HG02943 (cell line): ENCODE data around the gene HNRNPLL.
A peak's percentile ranks its signal among the peaks of the same experiment; 100 is the strongest.
"Not testable (repeated sequence)": the region's sequence is repeated elsewhere in the genome, so short reads cannot be mapped to it uniquely, and the experiment has no call there.

Source experiments
- ATAC-seq: cut with Tn5 transposase; IDR thresholded peaks from one replicate; pipeline ENCODE4 v1.9.1; 2021; ENCODE audit warnings: mild to moderate bottlenecking, low read depth, moderate library complexity; ENCODE audit not compliant: unreplicated experiment

The HNRNPLL gene

GRCh38 chr2:38620282-38620977 lies 17.7 kb upstream of the HNRNPLL start:
- ATAC-seq, result no peak

GRCh38 chr2:38619458-38620164 lies 16.9 kb upstream of the HNRNPLL start:
- ATAC-seq, result no peak

- ATAC-seq, result no peak
Measured at GRCh38 chr2:38617301-38617700, 14.6 kb upstream of the HNRNPLL start.

- ATAC-seq, result no peak
Measured at GRCh38 chr2:38615237-38615636, 12.5 kb upstream of the HNRNPLL start.

- no peak for ATAC-seq
Measured at GRCh38 chr2:38613849-38614213, 11.1 kb upstream of the HNRNPLL start.

GRCh38 chr2:38613126-38613848 lies 10.6 kb upstream of the HNRNPLL start:
- ATAC-seq, result no peak

DNA sequence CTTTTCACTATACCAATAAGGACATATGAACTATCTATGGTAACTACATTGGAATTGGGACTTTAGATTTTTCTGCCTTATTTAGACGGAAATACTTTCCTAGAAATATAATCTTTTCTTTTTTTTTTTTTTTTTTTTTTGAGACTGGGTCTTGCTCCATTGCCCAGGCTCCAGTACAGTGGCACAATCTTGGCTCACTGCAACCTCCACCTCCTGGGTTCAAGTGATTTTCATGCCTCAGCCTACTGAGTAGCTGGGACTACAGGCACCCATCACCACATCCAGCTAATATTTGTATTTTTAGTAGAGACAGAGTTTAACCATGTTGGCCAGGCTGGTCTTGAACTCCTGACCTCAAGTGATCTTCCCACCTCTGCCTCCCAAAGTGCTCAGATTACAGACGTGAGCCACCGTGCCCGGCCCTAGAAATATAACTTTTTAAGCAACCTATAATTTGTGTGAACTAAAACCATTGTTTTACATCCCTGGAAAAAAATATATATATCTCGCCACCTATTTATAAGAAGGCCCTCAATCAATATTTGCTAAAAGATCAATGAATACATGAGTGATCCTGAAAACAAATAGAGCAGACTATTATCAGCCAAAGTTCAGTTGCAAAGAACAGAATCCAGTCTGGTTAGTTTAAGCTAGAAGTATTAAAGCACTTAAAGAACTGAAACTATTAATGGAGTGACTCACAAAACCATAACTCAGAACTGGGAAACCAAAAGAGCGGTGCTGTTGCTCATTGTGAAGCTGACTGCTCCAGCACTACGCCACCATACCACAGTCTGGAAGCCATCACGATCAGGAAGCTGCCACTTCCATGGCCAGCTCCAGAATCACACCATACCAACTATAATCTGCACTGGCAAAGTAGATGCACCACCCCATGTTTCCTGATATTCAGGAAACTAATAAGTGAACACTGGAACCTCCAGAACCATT lies 8.4 kb upstream of the HNRNPLL start:
- peak; percentile 38 for ATAC-seq

DNA sequence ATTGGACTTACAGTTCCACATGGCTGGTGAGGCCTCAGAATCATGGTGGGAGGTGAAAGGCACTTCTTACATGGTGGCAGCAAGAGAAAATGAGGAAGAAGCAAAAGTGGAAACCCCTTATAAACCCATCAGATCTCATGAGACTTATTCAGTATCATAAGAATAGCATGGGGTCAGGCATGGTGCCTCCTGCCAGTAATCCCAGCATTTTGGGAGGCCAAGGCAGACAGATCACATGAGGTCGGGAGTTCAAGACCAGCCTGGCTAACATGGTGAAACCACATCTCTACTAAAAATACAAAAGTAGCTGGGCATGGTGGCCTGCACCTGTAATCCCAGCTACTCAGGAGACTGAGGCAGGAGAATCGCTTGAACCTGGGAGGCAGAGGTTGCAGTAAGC lies 6.5 kb upstream of the HNRNPLL start:
- not testable (repeated sequence) for ATAC-seq

DNA sequence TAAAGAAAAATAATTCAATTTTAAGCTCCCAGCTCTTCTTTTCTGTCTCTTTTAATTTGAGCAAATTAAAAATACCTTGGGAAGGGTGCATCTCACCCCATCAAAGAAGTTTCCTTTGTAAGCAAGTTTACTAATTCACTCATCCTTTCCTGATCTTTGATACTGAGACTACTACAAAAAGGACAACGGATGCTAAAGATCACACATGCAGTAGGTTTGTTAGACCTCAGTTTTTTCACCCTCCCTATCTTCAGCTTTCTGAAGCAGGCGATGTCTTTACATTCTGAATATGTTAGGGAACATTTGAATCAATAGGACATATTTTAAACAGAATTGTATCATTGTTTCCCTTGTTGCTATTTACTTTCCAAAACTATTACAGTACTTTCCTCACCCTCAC lies 6.0 kb upstream of the HNRNPLL start:
- ATAC-seq, result no peak

DNA sequence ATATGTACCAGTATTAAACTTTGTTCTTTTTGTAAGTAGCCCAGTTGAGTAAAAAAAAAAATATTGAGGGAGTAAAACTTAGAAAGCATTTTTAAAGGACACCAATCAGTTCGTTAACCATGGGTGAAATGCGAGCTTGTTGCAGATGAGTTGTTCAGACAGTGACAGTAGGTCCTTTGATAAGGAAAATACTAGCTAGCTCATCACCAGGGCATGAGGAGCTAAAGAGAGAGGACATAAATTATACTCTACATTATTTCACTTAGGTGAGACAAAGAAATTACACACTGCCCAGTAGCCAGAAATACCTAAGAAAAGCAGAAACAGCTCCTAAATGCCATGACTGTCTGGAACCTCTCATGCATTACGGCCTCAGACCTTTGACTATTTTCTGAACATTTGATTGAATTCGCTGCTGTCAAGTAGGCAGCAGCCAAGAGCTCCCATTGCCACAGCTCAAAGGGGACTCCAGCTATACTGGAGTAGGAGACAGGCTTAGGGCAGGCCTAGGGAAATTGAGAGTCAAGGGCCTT lies 2.6 kb upstream of the HNRNPLL start:
- no peak for ATAC-seq

DNA sequence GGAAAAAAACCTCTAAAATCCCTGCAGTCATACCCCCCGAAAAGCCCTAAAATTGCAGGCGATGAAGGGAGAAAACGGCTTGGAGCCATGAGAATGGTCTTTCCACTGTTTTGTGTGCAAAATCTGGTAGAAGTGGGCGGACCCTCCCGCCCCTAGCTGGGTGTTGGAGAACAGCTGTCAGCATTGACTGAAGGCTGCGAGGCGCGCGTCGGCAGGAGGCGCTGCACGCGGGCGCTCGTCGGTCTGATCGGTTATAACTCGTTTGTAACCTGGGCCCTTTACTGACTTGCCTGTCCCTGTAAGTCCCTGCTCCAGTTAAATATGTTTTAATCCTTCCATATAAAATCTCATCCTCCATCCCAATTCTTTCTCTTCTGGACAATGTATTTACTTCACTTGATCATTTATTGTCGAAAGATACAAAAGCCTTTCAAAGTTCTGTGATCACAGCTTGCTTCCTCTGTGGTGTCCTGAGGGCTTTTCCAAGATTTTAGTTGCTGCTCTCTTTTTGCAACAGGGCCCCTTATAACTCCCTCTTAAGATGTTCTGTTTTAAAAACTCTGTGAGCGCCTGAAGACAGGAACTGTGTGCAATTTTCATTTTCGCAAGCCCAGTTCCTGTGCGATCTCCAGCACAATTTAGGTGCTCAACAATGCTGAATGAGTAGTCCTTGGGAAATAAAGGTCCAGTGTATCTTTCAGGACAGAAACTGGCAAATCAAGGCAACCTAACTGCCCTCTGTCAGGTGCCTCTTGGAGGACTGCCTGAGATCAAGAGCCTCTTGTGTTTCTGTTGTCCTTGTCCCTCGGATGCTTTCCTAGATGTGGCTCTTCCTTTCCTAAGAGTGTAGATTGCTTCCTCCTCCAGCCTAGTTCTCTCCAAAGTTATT lies 918 bp upstream of the HNRNPLL start:
- ATAC-seq, result peak; percentile 36

GRCh38 chr2:38602136-38602731 lies 494 bp downstream of the HNRNPLL start:
- ATAC-seq, result peak; percentile 3

DNA sequence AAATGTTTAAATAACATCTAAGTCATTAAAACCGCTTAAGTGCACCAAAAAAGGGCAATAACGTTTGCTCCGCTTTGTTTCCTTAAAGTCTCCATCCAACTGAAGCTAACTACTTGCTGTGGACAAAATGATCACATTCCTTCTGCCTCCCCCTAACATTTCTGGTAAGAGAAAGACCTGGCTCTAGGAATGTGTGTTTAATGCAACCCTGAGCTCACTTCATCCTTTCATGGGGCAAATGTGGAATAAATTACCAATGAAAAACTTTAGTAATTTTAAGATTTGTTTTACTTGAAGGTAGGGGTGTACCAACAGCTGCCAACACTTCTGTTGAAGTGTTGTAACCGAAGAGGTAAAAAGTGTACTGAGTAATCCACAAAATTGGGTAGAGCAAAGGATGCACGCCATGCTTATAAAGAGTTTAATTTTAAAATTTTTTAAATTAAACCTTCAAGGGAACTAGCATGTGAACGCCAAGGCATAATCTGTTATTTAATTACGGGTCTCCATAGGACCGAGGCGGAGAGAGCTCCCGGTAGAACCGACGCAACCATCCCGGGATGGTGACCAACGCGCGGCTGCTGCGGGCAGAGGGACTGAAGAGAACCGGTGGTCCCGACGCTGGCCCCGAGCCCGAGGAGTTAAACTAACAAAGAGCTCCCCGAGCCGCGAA lies 1.1 kb downstream of the HNRNPLL start:
- ATAC-seq, result no peak

GRCh38 chr2:38600921-38601455 lies 1.7 kb downstream of the HNRNPLL start:
- no peak for ATAC-seq

DNA sequence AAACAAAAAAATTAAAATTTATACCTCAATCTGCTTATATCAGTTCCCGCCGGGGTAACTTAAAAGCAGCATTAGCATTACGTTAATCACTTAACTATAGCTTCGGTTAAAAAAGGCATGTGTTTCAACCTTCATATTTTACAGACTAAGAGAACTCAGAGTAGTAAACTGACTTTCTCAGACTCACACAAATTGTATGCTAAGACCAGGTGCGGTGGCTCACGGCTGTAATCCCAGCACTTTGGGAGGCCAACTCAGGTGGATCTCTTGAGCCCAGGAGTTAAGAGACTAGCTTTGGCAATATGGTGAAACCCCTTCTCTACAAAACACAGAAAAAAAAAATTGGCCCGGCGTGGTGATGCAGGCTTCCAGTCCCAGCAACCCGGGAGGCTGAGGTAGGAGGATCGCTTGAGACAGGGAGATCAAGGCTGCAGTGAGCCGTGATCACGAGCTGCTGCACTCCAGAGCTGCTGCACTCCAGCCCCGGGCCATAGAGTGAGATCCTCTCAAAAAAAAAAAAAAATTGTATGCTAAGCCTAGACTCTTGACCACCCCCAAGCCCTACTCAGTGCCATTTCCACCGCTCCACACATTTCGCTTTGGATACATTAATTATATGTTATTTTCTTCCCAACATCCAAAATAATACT lies 2.4 kb downstream of the HNRNPLL start:
- ATAC-seq, result no peak

DNA sequence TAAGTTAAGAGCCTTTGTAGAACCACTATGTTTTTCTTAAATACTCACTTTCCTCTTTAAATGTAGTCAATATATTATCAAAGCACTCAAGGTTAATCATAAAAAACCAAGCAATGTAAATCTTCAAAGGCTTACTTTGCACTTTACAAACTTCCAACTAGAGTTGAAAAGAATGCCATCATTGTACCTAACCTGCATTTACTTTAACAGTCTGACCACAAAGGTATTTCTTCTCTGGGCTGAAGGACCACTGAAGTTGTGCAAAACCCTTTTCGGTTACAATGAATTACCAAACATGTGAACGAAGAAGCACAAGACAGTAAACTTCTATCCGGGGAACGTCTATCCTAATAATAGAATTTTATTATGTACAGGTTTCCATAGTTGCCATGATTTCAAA lies 3.0 kb downstream of the HNRNPLL start:
- ATAC-seq, result no peak

- no peak for ATAC-seq
Measured at GRCh38 chr2:38598991-38599295, 3.8 kb downstream of the HNRNPLL start.
